Measurements from ENCODE around the gene AMBRA1.

Gene AMBRA1

GRCh38 chr11:46512261-46512881 lies 81.5 kb downstream of the AMBRA1 start:
- no peak overlapping the region for H3K4me3 ChIP-seq (ENCODE audit: low read depth, low read length)

GRCh38 chr11:46511342-46511741 lies 82.5 kb downstream of the AMBRA1 start:
- DNase-seq (ENCODE audit: low read depth): no peak
- H3K4me3 ChIP-seq (ENCODE audit: low read depth, low read length): no peak overlapping the region
- no peak for TF ChIP-seq CTCF (IDR thresholded peaks at IDR 0.05; ENCODE audit: low read depth, low read length, missing control alignments)

More at GRCh38 chr11:46512261-46512881, 81.5 kb downstream of the AMBRA1 start:
- no peak for DNase-seq (ENCODE audit: low read depth)
- TF ChIP-seq CTCF (IDR thresholded peaks at IDR 0.05; ENCODE audit: low read depth, low read length, missing control alignments): no peak

GRCh38 chr11:46508360-46508759 lies 85.5 kb downstream of the AMBRA1 start:
- TF ChIP-seq CTCF (IDR thresholded peaks at IDR 0.05; ENCODE audit: low read depth, low read length, missing control alignments): no peak
- no peak for DNase-seq (ENCODE audit: low read depth)
- H3K4me3 ChIP-seq (ENCODE audit: low read depth, low read length): no peak overlapping the region

GRCh38 chr11:46506483-46506791 lies 87.4 kb downstream of the AMBRA1 start:
- no peak for TF ChIP-seq CTCF (IDR thresholded peaks at IDR 0.05; ENCODE audit: low read depth, low read length, missing control alignments)
- no peak overlapping the region for H3K4me3 ChIP-seq (ENCODE audit: low read depth, low read length)
- DNase-seq (ENCODE audit: low read depth): no peak

- TF ChIP-seq CTCF (IDR thresholded peaks at IDR 0.05; ENCODE audit: low read depth, low read length, missing control alignments): no peak
- DNase-seq (ENCODE audit: low read depth): no peak
- no peak overlapping the region for H3K4me3 ChIP-seq (ENCODE audit: low read depth, low read length)
Observed at GRCh38 chr11:46505741-46506482, 87.9 kb downstream of the AMBRA1 start.

- no peak for DNase-seq (ENCODE audit: low read depth)
- H3K4me3 ChIP-seq (ENCODE audit: low read depth, low read length): no peak overlapping the region
- no peak for TF ChIP-seq CTCF (IDR thresholded peaks at IDR 0.05; ENCODE audit: low read depth, low read length, missing control alignments)
Observed at GRCh38 chr11:46504817-46505613, 88.8 kb downstream of the AMBRA1 start.

Data from GM12864 (cell line).